Measurements from ENCODE around the gene ENTPD8.

Gene ENTPD8

GRCh38 chr9:137432687-137433348, 8.3 kb downstream of the ENTPD8 start:
- Histone ChIP-seq H4K20me1 (ENCODE audit: insufficient read depth, low read length) (no peaks in the 10 kb centered on the region), H3K36me3 (replicated peaks; ENCODE audit: low read depth, low read length) (no peaks in the 10 kb centered on the region), H3K27me3 (ENCODE audit: low read depth, low read length) (peaks cover 8% of the 10 kb centered on the region), H3K9ac (ENCODE audit: low read length) (no peak overlapping the region), H3K4me2 (ENCODE audit: low read length) (no peak overlapping the region), H3K4me3 (ENCODE audit: low read length) (no peak overlapping the region), H3K4me1 (ENCODE audit: low read length) (peaks cover 17% of the 10 kb centered on the region), H3K9me3 (ENCODE audit: insufficient read depth, low read length) (no peaks in the 10 kb centered on the region), H3K27ac (ENCODE audit: low read length) (no peak overlapping the region), H3K79me2 (ENCODE audit: low read length) (no peaks in the 10 kb centered on the region), H2AFZ (ENCODE audit: low read depth, low read length) (no peak overlapping the region)
- no peak for TF ChIP-seq CTCF (IDR thresholded peaks at IDR 0.05; ENCODE audit: low read depth, low read length)
- TF ChIP-seq EZH2phosphoT487 (IDR thresholded peaks at IDR 0.05; ENCODE audit: low read depth) = no peak

- Histone ChIP-seq H3K9me3 (ENCODE audit: insufficient read depth, low read length) (no peaks in the 10 kb centered on the region), H3K4me3 (ENCODE audit: low read length) (no peak overlapping the region), H3K9ac (ENCODE audit: low read length) (no peak overlapping the region), H3K4me1 (ENCODE audit: low read length) (peaks cover 17% of the 10 kb centered on the region), H3K27me3 (ENCODE audit: low read depth, low read length) (peaks cover 8% of the 10 kb centered on the region), H3K27ac (ENCODE audit: low read length) (no peak overlapping the region), H3K36me3 (replicated peaks; ENCODE audit: low read depth, low read length) (no peaks in the 10 kb centered on the region), H2AFZ (ENCODE audit: low read depth, low read length) (no peak overlapping the region), H4K20me1 (ENCODE audit: insufficient read depth, low read length) (no peaks in the 10 kb centered on the region), H3K4me2 (ENCODE audit: low read length) (no peak overlapping the region), H3K79me2 (ENCODE audit: low read length) (no peaks in the 10 kb centered on the region)
- no peak for TF ChIP-seq EZH2phosphoT487 (IDR thresholded peaks at IDR 0.05; ENCODE audit: low read depth)
- no peak for TF ChIP-seq CTCF (IDR thresholded peaks at IDR 0.05; ENCODE audit: low read depth, low read length)
Observed at GRCh38 chr9:137431416-137431931, 9.7 kb downstream of the ENTPD8 start.

- H3K9ac ChIP-seq (ENCODE audit: low read length) = no peak overlapping the region
- H3K79me2 ChIP-seq (ENCODE audit: low read length) = no peaks in the 10 kb centered on the region
- no peak for TF ChIP-seq CTCF (IDR thresholded peaks at IDR 0.05; ENCODE audit: low read depth, low read length)
- no peak for TF ChIP-seq EZH2phosphoT487 (IDR thresholded peaks at IDR 0.05; ENCODE audit: low read depth)
- no peak overlapping the region for H2AFZ ChIP-seq (ENCODE audit: low read depth, low read length)
- peak overlapping the region; percentile 81 for H3K4me3 ChIP-seq (ENCODE audit: low read length)
- H4K20me1 ChIP-seq (ENCODE audit: insufficient read depth, low read length) = no peaks in the 10 kb centered on the region
- H3K4me1 ChIP-seq (ENCODE audit: low read length) = peaks cover 17% of the 10 kb centered on the region
- H3K9me3 ChIP-seq (ENCODE audit: insufficient read depth, low read length) = no peaks in the 10 kb centered on the region
- no peaks in the 10 kb centered on the region for H3K36me3 ChIP-seq (replicated peaks; ENCODE audit: low read depth, low read length)
- peaks cover 8% of the 10 kb centered on the region for H3K27me3 ChIP-seq (ENCODE audit: low read depth, low read length)
- peak overlapping the region; percentile 86 for H3K4me2 ChIP-seq (ENCODE audit: low read length)
- no peak overlapping the region for H3K27ac ChIP-seq (ENCODE audit: low read length)
Observed at GRCh38 chr9:137430723-137431415, 10.3 kb downstream of the ENTPD8 start.

GRCh38 chr9:137429974-137430722, 11.0 kb downstream of the ENTPD8 start:
- H2AFZ ChIP-seq (ENCODE audit: low read depth, low read length) = peak overlapping the region; percentile 36; the same call in 1 of the 2 replicates
- TF ChIP-seq EZH2phosphoT487 (IDR thresholded peaks at IDR 0.05; ENCODE audit: low read depth) (no peak), CTCF (IDR thresholded peaks at IDR 0.05; ENCODE audit: low read depth, low read length) (no peak)
- H3K36me3 ChIP-seq (replicated peaks; ENCODE audit: low read depth, low read length) = no peaks in the 10 kb centered on the region

More at GRCh38 chr9:137429974-137430722, 11.0 kb downstream of the ENTPD8 start:
- Histone ChIP-seq H3K27ac (ENCODE audit: low read length) (no peak overlapping the region), H4K20me1 (ENCODE audit: insufficient read depth, low read length) (no peaks in the 10 kb centered on the region), H3K9ac (ENCODE audit: low read length) (peak overlapping the region; percentile 65), H3K4me3 (ENCODE audit: low read length) (peak overlapping the region; percentile 81), H3K79me2 (ENCODE audit: low read length) (no peaks in the 10 kb centered on the region), H3K4me2 (ENCODE audit: low read length) (peak overlapping the region; percentile 86), H3K9me3 (ENCODE audit: insufficient read depth, low read length) (no peaks in the 10 kb centered on the region), H3K27me3 (ENCODE audit: low read depth, low read length) (peaks cover 8% of the 10 kb centered on the region), H3K4me1 (ENCODE audit: low read length) (peaks cover 17% of the 10 kb centered on the region)
